KBM-7 (cell line): ENCODE results near the gene MS4A8.

Source experiments
- DNase-seq: peaks from one replicate; pipeline ENCODE4 v3.0.0-alpha.2; 2015
- in situ Hi-C: fragments of 300-500 bp; cut with MboI; formaldehyde crosslinking; loops from 2 replicates; pipeline ENCODE4 v1.14.3; 2020; ENCODE audit warnings: low sequenced_read_pairs, low pct_unique_long_range_greater_than_20kb, mixed read lengths

The MS4A8 gene

GRCh38 chr11:60718524-60719316, 19.3 kb downstream of the MS4A8 start:
- DNase-seq, result no peak
- in situ Hi-C loops, result loop anchor here (25.0 kb wide), 1 partner anchor 469 kb away; no protein-coding TSS in a partner anchor

DNA sequence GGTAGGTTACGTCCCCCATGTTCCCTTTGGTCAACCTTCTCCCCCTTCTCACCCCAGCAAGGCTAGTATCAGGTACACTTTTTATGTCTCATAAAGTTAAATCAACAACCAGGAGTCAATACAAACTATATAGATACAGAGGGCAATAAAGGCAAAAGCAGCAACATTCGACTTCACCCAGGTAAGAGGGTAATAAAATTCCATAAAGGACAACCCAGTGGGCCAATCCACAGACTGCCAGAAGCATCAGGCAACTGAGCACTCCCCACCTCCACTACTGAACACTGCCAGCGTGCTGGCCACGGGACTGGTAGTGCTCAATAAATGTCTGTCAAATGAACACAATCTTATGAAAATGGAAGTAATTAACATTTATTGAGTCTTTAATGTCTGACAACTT, 20.0 kb downstream of the MS4A8 start:
- in situ Hi-C loops, result loop anchor here (25.0 kb wide), 1 partner anchor 468 kb away; no protein-coding TSS in a partner anchor
- DNase-seq, result no peak

GRCh38 chr11:60720460-60720859, 21.0 kb downstream of the MS4A8 start:
- in situ Hi-C loops, result loop anchor here (25.0 kb wide), 1 partner anchor 467 kb away; no protein-coding TSS in a partner anchor
- DNase-seq, result no peak

DNA sequence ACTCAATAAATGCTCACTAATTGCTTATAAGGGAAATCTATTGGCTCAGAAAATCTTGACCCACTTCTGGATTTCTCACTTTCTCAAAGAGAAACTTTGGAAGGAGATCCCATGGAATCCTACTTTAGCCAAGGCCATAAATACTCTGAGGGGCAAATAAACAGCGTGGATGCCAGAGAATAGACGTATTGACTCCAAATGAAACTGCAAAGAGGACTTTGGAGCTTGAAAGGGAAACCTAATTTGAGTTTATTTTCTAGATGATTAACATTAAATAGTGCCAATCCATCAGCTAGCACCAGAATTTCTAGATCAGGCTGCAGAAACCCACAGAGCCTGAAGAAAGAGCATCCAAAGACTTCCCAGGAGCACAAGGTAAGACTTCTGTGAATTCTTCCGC, 25.0 kb downstream of the MS4A8 start, which contains the start of gene MS4A18:
Gene MS4A18 (plus strand): TSS at position 301 of the 400 bp plus-strand sequence.
- DNase-seq, result no peak
- in situ Hi-C loops, result loop anchor here (25.0 kb wide), 1 partner anchor 463 kb away; no protein-coding TSS in a partner anchor

GRCh38 chr11:60725592-60725991, 26.2 kb downstream of the MS4A8 start:
- DNase-seq, result no peak
- in situ Hi-C loops, result no loop called here

GRCh38 chr11:60731586-60731985, 32.2 kb downstream of the MS4A8 start:
- in situ Hi-C loops, result no loop called here
- no peak for DNase-seq

DNA sequence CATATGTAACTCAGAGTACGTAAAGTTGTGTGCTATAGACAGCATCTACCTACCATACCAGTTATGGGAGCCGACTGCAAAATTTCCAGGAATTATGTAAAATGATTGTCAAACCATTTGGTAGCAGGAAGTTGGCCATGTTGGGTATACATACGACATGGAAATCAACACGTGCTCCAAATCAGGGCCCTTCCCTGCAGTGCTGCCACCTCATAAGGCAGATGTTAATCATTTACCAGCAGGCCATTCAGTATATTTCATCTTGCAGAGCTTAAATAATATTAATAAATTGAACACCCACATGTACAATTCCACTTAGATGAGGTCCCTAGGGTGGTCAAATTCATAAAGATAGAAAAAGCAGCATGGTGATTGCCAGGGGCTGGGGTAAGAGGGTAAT, 34.9 kb downstream of the MS4A8 start:
- DNase-seq, result no peak
- in situ Hi-C loops, result no loop called here

DNA sequence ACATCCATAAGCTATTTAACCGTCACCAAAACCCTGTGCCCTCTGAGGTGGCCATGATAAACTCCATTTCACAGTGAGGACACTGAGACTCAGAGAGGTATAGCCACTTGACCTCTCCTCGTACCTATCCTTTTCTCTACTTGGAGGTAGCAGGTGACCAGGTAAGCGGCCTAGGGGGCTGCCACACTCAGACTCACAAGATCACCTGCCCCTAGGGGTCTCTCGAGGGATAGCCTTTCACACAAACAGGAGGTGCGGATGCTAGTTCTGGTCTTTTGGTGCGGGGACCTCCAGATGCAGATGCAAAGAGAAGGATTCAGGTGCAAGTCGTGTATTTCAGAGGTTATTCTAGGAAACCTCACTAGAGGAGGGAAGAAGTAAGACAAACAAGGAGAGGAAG, 39.7 kb downstream of the MS4A8 start:
- no peak for DNase-seq
- in situ Hi-C loops, result no loop called here

DNA sequence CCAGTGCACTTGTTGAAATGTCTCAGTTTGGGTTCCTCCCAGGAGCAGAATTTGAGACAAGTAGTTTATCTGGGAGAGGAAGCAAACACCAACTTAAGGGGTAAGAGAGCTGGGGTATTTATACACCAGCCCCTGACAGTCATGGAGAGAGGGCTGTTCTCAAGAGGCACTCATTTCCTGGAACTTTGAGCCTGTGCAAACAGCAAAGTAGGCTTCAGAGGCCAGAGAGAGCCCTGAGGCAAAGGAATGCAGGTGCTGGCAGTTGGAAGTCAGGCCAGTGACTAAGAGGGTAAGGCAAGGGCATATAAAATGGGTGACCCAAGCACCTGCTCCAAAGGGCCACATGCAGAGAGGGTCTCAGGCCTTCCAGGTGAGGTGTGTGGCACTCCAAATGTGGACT, 41.2 kb downstream of the MS4A8 start:
- in situ Hi-C loops, result loop anchor here (10.0 kb wide), 1 partner anchor 54 kb away; no protein-coding TSS in a partner anchor
- no peak for DNase-seq

DNA sequence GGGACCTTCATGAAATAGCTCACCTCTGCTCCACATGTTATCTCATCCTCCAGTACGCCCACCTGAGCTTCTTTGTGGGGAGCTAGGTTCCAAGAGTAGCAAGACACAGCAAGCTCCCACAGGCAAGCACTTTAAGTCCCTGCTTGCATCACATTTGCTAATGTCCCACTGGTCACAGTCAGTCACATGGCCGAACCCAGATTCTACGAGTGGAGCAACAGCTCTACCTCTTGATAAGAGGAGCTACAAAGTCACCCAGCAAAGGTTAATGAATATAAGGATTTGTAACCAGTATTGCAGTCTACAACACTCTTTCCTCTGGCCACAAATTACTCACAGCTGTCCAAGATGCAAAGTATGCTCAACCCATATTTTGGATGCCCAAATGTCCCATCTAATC, 42.0 kb downstream of the MS4A8 start:
- in situ Hi-C loops, result loop anchor here (10.0 kb wide), 1 partner anchor 53 kb away; no protein-coding TSS in a partner anchor
- no peak for DNase-seq

DNA sequence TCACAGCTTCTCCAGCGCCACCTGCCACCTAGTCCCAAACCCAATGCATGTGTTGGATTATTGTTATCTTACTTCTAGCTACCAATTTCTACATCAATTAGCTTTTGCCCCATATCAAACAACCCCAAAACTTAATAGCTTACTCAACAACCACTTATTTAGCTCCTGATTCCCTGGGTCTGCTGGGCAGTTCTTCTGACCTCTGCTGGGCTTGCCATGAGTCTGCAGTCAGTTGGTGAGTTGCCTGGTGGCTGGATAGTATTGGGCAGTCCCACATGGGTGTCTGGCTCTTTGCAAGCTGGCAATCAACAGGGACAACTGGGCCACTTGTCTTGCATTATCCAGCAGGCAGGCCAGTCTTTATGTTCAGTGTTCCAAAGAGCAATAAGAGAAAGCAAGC, 43.6 kb downstream of the MS4A8 start:
- in situ Hi-C loops, result loop anchor here (10.0 kb wide), 1 partner anchor 52 kb away; no protein-coding TSS in a partner anchor
- DNase-seq, result no peak

- in situ Hi-C loops, result loop anchor here (10.0 kb wide), 1 partner anchor 51 kb away; no protein-coding TSS in a partner anchor
- no peak for DNase-seq
Measured at GRCh38 chr11:60744114-60744513, 44.7 kb downstream of the MS4A8 start.

- in situ Hi-C loops, result loop anchor here (10.0 kb wide), 1 partner anchor 47 kb away; no protein-coding TSS in a partner anchor
- DNase-seq, result no peak
Measured at GRCh38 chr11:60747359-60747873, 48.0 kb downstream of the MS4A8 start.

GRCh38 chr11:60748225-60748624, 48.8 kb downstream of the MS4A8 start:
- DNase-seq, result no peak
- in situ Hi-C loops, result loop anchor here (10.0 kb wide), 1 partner anchor 47 kb away; no protein-coding TSS in a partner anchor

GRCh38 chr11:60748821-60749220, 49.4 kb downstream of the MS4A8 start:
- in situ Hi-C loops, result loop anchor here (10.0 kb wide), 1 partner anchor 46 kb away; no protein-coding TSS in a partner anchor

DNA sequence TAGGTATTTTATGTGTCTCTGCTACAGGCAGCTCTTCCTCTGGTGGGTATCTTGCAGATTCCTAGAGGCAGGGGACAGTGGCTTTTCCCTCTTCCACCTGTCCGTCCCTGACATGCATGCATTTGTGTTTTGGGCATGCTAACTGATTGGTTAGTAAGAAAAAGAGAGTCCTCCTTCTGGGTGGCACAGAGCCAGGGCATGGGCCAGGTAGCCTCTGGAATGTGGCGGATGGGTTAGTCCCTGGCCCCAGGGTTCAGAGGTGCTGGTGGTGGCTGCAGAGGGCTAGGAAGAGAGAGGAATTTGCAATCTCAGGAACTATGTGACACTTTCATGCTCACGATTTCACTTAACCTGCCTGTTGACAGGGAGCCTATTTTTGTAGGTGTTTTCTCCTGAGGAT, 51.5 kb downstream of the MS4A8 start:
- in situ Hi-C loops, result no loop called here
- no peak for DNase-seq

More at GRCh38 chr11:60748821-60749220, 49.4 kb downstream of the MS4A8 start:
- DNase-seq, result no peak

- in situ Hi-C loops, result no loop called here
Measured at GRCh38 chr11:60753309-60753708, 53.9 kb downstream of the MS4A8 start.

GRCh38 chr11:60754887-60755286, 55.5 kb downstream of the MS4A8 start:
- no peak for DNase-seq
- in situ Hi-C loops, result no loop called here

More at GRCh38 chr11:60753309-60753708, 53.9 kb downstream of the MS4A8 start:
- DNase-seq, result no peak

DNA sequence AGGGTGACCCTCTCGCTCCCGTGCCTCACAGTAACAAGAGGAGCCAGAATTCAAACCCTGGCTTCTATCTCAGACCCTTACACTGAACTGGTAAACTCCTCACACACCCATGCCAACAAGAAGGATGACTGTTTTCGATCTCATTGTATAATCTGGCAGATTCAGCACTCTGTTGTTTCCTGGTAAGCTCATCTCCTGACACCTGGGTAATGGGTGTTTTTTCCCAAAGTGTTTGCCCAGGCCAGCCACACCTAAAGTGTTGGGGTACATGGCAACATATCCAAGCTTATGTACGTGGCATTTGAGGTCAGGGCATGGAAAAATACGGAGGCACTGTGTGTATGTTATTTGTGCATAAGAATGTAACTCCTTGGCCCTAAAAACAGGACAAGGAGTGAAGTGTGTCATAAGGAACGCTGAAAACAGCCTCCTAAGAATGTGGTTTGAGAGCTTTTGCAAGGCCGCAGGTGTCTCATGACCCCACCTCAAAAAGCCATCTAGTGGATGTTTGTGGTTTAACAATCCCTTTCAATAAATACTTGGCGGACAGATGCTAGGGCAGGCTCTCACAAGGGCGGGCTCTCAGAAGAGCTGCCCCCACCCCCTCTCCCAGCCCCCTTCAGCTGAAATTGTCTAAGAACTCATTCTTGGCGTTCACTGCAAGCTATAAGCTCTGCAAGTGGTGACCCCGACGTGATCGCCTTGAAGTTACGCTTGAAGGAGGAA, 57.1 kb downstream of the MS4A8 start, which contains the start of gene MS4A15:
Gene MS4A15 (plus strand): TSS at position 561 of the 726 bp plus-strand sequence. CDS start 6,867 bp downstream, outside the sequence.
- DNase-seq, result peak; percentile 60
- in situ Hi-C loops, result no loop called here
